SK-N-MC (cell line): ENCODE measurements around the gene TMEM132C.

ENCODE experiments used
- DNase-seq: peaks from one replicate; pipeline ENCODE4 v3.0.0-alpha.2; 2011; ENCODE audit warnings: low read depth, low spot score
- H3K27ac ChIP-seq: fragments of 200-600 bp; sonication (generic); 2 replicates; pipeline ENCODE4 v1.5.1; 2016; ENCODE audit warnings: mixed run types
- H3K36me3 ChIP-seq: fragments of 200-600 bp; sonication (generic); 2 replicates; pipeline ENCODE4 v1.6.1; 2017; ENCODE audit warnings: antibody characterized with exemption, low read length, mixed read lengths; ENCODE audit not compliant: insufficient read depth
- H3K4me3 ChIP-seq: fragments of 200-600 bp; sonication (generic); 2 replicates; pipeline ENCODE4 v1.5.1; 2016
- H3K9ac ChIP-seq: fragments of 200-600 bp; sonication (generic); 2 replicates; pipeline ENCODE4 v1.8.0; 2017; ENCODE audit warnings: mixed run types, mixed read lengths; ENCODE audit not compliant: insufficient read length
- H3K9me3 ChIP-seq: fragments of 200-600 bp; sonication (generic); 2 replicates; pipeline ENCODE4 v1.6.1; 2017; ENCODE audit warnings: low read depth, mild to moderate bottlenecking, antibody characterized with exemption, low read length, moderate library complexity, mixed read lengths
- EZH2 ChIP-seq: fragments of 200-600 bp; sonication (generic); IDR thresholded peaks from one replicate; pipeline ENCODE4 v1.6.1; 2017; ENCODE audit warnings: antibody characterized with exemption
- FOXP2 ChIP-seq: optimal IDR thresholded peaks from 2 replicates; pipeline ENCODE3; 2011; ENCODE audit warnings: mild to moderate bottlenecking, moderate library complexity; ENCODE audit not compliant: insufficient read depth; ENCODE audit errors: extremely low read length, control extremely low read depth
- POLR2AphosphoS5 ChIP-seq: IDR thresholded peaks from 2 replicates; pipeline ENCODE4 v1.6.1; 2012; ENCODE audit warnings: mild to moderate bottlenecking, low read depth, low read length, borderline replicate concordance

The TMEM132C gene

DNA sequence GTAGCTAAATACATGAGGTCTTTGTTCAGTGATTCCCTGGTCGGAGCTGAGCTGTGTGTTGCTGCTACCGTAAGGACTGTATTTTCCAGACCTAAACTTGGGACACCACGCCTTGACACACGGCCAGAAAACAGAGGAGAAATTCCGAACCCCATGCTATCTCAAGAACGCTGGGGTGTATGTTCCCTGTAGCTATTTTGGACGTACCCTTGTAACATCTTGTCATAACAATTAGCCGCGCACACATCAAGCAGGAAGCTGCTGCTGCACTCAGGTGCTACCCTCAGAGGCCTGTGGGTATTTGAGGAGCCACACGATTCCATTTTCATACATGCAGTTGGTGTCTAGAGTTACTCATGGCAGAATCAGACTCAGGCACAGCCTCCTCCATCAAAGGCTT lies 255.0 kb downstream of the TMEM132C start:
- Histone ChIP-seq H3K9ac (no peak overlapping the region), H3K4me3 (no peak overlapping the region), H3K36me3 (no peaks in the 10 kb centered on the region), H3K27ac (no peak overlapping the region), H3K9me3 (no peaks in the 10 kb centered on the region)
- DNase-seq: no peak
- TF ChIP-seq POLR2AphosphoS5 (no peak), FOXP2 (no peak)

- H3K27ac ChIP-seq: no peak overlapping the region
- no peak overlapping the region for H3K4me3 ChIP-seq
- no peaks in the 10 kb centered on the region for H3K36me3 ChIP-seq
- no peaks in the 10 kb centered on the region for H3K9me3 ChIP-seq
- TF ChIP-seq EZH2 (no peak), POLR2AphosphoS5 (no peak), FOXP2 (no peak)
- no peak for DNase-seq
- H3K9ac ChIP-seq: no peak overlapping the region
These were observed 257.5 kb downstream of the TMEM132C start for GRCh38 chr12:128524439-128524838.

GRCh38 chr12:128531170-128531569 lies 264.2 kb downstream of the TMEM132C start:
- no peak overlapping the region for H3K27ac ChIP-seq
- H3K36me3 ChIP-seq: no peaks in the 10 kb centered on the region
- no peak overlapping the region for H3K4me3 ChIP-seq
- DNase-seq: no peak
- H3K9ac ChIP-seq: no peak overlapping the region
- no peaks in the 10 kb centered on the region for H3K9me3 ChIP-seq
- no peak for TF ChIP-seq FOXP2
- no peak for TF ChIP-seq POLR2AphosphoS5
- no peak for TF ChIP-seq EZH2

- no peak for TF ChIP-seq FOXP2
- no peak for TF ChIP-seq EZH2
- no peak for TF ChIP-seq POLR2AphosphoS5
- no peak overlapping the region for H3K27ac ChIP-seq
- H3K4me3 ChIP-seq: no peak overlapping the region
These were observed 267.9 kb downstream of the TMEM132C start for GRCh38 chr12:128534906-128535305.

DNA sequence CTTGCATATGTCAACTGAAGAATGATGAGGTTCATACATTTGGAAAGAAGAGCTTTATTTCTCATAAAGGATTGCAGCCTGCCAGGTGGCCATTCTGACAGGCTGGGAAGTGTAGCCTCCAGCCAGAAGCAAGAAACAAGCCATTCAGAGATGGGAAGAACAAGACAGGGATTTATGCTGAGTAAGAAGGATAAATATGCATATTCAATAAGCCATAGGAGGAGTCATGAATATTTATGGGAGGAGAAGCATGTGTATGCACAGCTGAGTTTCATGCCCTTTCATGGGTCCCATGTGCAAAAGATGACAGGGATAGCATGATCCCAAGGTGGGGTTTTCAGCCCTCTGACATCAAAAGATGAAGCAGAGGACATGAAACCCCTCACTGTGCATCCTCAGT lies 269.8 kb downstream of the TMEM132C start:
- DNase-seq: no peak
- no peak overlapping the region for H3K27ac ChIP-seq
- H3K9ac ChIP-seq: no peak overlapping the region
- no peak overlapping the region for H3K4me3 ChIP-seq
- TF ChIP-seq POLR2AphosphoS5 (no peak), EZH2 (no peak), FOXP2 (no peak)
- H3K36me3 ChIP-seq: no peaks in the 10 kb centered on the region
- H3K9me3 ChIP-seq: no peaks in the 10 kb centered on the region

More at GRCh38 chr12:128534906-128535305, 267.9 kb downstream of the TMEM132C start:
- Histone ChIP-seq H3K9ac (no peak overlapping the region), H3K36me3 (no peaks in the 10 kb centered on the region), H3K9me3 (no peaks in the 10 kb centered on the region)
- no peak for DNase-seq

DNA sequence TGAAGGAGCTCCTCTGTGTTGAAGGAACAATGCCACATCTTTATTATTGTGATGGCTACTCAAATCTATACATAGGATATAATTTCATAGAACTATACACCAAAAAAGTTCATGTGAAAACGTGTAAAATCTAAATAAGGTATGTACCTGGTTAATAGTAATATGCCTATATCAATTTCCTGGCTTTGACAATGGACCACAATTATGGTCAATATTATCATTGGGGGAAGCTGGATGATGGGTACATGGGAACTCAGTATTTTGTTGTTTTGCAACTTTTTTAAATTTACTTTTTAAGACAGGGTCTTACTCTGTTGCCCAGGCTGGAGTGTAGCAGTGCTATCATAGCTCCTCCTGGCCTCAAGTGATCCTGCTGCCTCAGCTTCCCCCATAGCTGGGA lies 270.7 kb downstream of the TMEM132C start:
- TF ChIP-seq EZH2 (no peak), POLR2AphosphoS5 (no peak), FOXP2 (no peak)
- Histone ChIP-seq H3K9ac (no peak overlapping the region), H3K4me3 (no peak overlapping the region), H3K27ac (no peak overlapping the region), H3K9me3 (no peaks in the 10 kb centered on the region), H3K36me3 (no peaks in the 10 kb centered on the region)
- DNase-seq: no peak

DNA sequence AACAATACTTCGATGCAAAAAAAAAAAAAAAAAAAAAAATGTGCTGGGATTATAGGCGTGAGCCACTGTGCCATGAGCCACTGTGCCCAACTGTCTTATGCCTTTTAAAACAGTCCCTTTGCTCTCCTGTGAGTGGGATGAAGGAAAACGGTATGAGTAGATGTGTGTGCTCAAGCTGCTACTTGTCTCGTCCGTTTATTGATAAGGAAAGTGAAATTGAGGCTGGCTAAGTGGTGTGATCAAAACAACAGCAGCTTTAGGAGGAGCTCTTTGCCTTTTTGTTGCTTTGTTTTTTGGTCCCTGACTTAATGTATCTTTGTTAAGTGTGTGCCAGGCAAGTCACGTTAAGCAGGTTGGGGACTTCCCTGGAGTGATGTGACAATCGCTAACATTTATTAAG lies 275.9 kb downstream of the TMEM132C start:
- Histone ChIP-seq H3K36me3 (no peaks in the 10 kb centered on the region), H3K4me3 (no peak overlapping the region), H3K27ac (no peak overlapping the region), H3K9ac (no peak overlapping the region), H3K9me3 (no peaks in the 10 kb centered on the region)
- TF ChIP-seq POLR2AphosphoS5 (no peak), EZH2 (no peak), FOXP2 (no peak)
- no peak for DNase-seq

- TF ChIP-seq FOXP2 (no peak), EZH2 (no peak), POLR2AphosphoS5 (no peak)
- H3K27ac ChIP-seq: no peak overlapping the region
- no peaks in the 10 kb centered on the region for H3K9me3 ChIP-seq
- H3K9ac ChIP-seq: no peak overlapping the region
- H3K4me3 ChIP-seq: no peak overlapping the region
- no peak for DNase-seq
- no peaks in the 10 kb centered on the region for H3K36me3 ChIP-seq
These were observed 276.5 kb downstream of the TMEM132C start for GRCh38 chr12:128543460-128543859.

DNA sequence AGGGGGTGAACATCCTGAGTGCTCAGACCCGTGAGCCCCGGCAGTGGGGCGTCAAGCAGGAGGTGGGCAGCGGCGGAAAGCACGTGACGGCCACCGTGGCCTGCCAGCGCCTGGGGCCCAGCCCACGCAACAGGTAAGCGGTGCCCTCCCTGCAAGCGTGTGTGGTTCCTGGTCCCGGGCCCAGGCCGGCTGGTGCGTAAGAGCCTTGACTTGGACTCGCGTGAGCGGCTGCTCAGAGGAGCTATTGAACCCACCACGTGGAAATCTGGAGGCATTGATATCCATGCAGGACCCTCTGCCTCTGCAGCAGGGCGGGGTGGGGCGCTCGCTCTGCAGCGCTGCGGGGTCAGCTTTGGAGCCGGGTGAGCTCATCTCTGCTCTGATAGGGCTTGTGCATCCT lies 277.0 kb downstream of the TMEM132C start:
- Histone ChIP-seq H3K4me3 (no peak overlapping the region), H3K27ac (no peak overlapping the region), H3K9me3 (no peaks in the 10 kb centered on the region), H3K9ac (no peak overlapping the region), H3K36me3 (no peaks in the 10 kb centered on the region)
- no peak for DNase-seq
- TF ChIP-seq EZH2 (no peak), POLR2AphosphoS5 (no peak), FOXP2 (no peak)
